Stimulated activated CD8-positive, alpha-beta memory T cell treated with anti-CD3 and anti-CD28 coated beads, Interleukin-7, amount 100 ng/mL, for 48 hours (primary cell): ENCODE results near the gene ZSCAN32.
A peak's percentile ranks its signal among the peaks of the same experiment; 100 is the strongest.

Source experiments
- DNase-seq, 2 donors: peaks; one replicate each; pipeline ENCODE4 v3.0.0-alpha.2; 2020; ENCODE audit warnings: low read depth in 1 of 2; ENCODE audit errors: extremely low read depth in 1 of 2

Gene ZSCAN32

DNA sequence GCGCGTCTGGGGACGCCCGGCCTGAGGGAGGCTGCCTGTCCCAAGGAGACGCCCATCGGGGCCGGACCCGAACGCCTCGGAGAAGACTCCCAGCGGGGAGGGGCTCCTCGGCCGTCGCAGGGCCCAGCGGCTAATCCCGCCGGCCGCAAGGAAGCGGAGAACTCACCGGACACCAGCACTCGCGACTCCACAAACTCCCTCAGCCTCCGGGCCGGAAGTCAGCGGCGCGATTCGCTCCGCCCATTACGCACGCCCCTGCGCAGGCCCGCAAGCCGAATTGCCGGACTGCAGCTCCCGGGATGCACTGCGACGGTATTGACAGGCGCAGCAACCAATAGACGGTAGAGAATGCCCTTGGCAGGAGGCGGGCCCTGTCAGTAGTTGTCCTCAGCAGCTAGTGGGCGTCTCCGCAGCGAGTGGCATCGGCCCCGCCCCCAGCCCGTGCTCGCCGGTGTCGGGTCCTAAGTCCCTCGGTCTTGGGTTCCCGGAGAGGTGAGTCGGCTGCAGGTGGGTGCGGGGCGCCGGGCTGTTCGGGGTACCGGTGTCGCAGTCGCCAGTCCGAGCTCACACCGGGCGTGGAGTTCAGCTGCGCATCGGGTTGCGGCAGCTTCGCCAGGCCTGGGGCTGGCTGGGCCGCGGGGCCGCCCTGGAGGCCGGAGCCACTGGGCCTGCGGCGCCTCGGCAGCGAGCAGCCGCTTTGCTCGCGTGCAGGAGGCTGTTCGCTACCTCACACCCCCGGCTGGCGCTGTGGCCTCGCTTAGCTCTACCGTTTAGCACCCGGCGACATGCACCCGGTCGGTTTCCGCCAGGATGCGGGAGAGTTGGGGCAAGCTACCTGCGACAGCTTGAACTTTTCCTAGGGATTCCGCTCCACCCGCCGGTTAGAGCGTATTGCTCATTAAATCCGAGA, at the start of gene ZSCAN32, which contains the start of gene ZNF174:
TSS of gene ZSCAN32 (minus strand) at position 226 of the 910 bp plus-strand sequence. CDS start 3,447 bp downstream, outside the sequence.
TSS of gene ZNF174 (plus strand) at position 437 of the 910 bp plus-strand sequence. CDS start 790 bp downstream, outside the sequence.
- peak; percentile 98 to 99 for DNase-seq

DNA sequence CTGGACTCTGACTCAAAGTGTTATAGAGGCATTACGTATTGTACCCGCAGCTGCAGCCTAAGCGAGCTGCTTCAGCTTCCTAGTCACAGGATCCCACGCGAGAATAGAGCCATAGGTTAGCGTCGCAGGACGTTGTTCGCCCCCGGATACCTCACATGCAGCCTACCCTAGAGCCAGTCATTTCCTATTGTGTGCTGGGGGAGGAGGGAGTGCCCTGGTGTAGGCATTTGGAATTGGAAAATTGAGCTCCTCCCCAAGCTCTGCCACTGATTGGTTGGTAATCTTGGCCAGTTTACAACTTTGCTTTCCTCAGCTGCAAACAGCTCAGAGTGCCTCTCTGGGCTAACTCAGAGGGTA, 43.2 kb upstream of the ZSCAN32 start:
- DNase-seq: peak in 1 of 2 donors; percentile 32

DNA sequence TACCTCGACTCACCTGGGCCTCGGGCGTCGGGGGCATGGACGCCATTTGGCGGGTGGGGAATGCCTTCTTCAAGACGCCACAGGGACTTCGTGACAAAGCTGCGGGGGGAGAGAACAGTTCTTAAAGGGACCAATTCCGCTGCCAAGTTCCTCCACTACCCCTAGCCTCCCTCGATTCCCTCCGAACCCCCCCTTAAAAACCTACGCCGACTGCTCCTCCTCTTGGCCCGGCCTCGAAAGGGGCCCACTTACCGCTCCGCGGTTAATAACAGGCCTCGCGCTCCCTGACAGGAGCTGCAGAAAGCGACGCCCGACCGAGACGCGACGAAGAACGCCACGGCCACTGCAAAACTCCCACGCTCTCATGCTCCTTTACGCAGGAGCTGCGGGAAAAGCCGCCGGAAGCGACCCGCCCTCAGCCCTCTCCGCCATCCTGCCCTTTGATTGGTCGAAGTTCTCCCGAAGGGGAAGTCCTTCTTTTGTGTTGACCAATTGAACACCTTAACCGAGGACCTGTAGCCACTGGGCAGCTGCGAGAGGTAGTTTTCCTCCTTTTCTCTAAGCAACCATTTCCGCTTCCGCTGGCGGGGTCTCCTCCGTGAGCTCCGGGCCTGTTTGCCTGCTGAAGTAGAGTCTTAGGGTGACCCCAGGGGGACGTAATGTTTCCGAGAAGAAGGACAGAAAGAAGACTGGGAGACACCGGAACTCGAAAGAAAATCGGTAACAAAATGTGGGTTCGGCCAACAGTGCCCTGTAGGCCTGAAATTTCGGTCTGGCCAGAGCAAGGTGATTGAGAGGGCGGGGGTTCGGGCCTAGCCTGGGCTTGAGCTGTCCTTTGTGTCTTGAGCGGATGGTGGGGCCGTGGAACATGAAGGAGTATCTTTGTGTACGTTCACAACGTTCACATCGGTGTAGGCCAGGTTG, 42.6 kb upstream of the ZSCAN32 start, which contains the start of the genes NAA60 and ZNF597:
TSS of gene NAA60 (plus strand) at position 573 of the 924 bp plus-strand sequence. CDS start 32,548 bp downstream, outside the sequence.
TSS of gene ZNF597 (minus strand) at position 397 of the 924 bp plus-strand sequence. CDS start at position 46, 351 bp downstream.
- DNase-seq: peak; percentile 60 to 77

DNA sequence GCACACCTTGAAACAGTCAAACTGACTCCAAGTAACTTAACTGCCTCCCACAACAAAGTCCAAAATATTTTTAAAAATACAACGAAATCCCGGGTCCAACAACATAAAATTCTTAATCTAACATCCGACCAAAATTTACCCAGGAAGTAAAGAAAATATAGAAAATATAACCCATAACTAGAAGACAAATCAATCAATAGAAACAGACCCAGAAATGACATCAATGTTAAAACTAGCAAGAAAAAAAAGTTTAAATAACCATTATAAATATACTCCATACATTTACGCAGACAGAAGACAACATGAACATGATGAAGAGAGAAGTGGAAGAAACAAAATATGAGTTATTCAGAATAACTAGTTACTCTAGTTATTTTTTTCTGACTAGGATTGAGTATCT, 38.8 kb upstream of the ZSCAN32 start:
- no peak for DNase-seq

DNA sequence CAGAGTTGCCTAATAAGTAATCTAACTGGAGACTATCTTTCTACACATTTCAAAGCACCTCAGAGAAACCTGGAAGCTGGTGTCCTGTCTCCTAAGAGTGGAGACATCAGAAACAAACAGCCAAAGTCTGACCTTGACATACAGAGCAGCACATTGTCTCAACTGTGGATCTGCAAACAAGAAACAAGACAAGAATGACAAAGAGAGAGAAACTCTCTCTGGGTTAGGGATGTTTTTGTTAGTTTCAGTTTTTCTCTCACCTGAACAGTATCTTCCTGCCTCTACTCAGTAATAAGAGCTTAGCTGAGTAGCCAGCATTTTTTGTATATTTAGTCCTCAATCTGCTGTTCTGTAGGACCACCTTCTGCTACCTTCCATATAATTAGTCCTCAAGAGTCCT, 33.6 kb upstream of the ZSCAN32 start:
- no peak for DNase-seq

DNA sequence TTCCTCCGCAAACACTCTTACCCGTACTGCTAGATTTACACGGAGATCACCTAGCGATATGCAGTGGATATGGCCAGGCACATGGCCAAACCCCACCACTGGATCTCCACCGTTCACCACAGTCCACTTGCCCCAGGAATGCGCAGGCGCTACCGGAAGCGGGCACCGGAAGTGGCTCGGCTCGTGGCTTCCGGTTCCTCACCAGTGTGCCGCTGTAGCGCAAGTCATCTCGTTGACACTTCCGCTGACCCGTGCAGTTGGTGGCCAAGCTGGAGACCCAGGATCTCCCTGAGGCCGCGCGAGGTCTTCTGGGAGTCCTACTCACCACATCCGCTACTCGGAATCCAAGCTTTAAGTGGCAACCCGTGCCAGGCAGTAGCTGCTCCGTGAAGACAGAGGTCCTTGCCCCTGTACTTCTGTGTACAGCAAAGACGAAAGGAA, 31.0 kb upstream of the ZSCAN32 start:
- DNase-seq: peak; percentile 43 to 64

DNA sequence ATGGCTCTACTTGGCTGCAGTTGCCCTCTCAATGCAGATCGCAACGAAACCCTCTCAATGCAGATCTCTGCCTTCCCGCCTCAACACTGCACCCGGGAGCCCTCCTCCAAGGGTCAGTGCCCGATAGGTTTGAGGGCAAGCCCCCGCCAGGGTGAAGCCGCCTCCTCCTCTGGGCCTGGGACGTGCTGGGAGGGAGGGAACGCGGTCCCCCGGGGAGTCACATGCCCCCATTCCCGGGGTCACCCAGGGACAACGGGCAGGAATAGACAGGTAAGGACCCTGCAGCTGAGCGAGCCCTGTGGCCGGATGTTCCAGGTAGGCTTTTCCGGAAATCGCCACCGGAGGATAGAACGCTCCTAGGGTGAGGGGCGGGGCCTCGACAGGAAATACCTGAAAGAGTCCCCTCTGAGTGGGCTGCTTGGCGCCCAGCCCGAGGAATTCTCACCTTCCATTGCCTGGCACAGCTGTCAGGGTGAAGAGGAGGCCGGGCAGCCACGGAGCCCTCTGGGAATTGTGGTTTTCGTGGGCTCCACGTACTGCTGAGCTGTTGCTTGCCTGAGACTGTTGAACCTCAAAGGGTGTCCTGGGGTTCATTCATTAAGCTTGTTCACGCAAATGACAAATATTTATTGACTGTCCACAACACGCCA, 13.1 kb upstream of the ZSCAN32 start:
- no peak for DNase-seq

DNA sequence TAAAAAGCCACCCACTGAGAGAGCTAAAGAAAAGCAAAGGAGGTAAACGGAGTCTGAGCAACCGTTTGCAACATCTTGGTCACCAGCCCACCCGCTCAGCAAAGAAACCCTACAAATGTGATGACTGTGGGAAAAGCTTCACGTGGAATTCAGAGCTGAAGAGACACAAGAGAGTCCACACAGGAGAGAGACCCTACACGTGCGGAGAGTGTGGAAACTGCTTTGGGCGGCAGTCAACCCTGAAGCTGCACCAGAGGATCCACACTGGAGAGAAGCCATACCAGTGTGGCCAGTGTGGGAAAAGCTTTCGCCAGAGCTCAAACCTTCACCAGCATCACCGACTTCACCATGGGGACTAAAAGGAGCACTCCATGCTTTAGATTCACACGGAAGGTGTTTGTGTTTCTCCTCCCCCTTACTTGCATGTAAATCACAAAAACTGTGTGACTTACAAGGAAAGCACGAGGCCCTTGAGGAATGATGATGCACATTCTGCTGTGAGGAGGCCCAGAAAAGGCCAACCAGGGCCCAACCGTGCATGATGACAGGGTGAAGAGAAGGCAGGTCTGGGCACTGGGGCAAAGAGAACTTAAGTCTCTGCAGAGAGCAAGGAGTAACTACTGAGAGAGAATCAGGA, 7.9 kb upstream of the ZSCAN32 start:
- DNase-seq: no peak

DNA sequence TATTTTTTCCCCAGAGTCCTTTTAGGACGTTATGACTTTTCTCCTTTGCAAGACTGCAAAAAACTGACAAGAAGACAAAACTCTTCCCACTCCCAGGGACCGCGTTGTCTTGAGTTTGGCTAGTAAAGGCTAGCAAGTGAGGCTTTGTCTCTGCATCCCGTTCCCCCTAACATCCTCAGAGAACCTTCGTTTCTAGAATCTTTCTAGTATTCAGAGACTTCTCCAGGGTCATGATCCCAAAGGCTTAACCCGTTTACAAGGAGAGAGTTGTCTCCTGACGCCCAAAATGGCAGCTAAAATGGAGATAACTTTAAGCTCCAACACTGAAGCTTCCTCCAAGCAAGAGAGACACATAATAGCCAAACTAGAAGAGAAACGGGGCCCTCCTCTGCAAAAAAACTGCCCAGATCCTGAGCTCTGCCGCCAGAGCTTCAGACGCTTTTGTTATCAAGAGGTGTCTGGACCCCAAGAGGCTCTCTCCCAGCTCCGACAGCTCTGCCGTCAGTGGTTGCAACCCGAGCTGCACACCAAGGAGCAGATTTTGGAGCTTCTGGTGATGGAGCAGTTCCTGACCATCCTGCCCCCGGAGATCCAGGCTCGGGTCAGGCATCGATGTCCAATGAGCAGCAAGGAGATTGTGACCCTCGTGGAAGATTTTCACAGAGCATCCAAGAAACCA, 1.1 kb upstream of the ZSCAN32 start:
- no peak for DNase-seq

DNA sequence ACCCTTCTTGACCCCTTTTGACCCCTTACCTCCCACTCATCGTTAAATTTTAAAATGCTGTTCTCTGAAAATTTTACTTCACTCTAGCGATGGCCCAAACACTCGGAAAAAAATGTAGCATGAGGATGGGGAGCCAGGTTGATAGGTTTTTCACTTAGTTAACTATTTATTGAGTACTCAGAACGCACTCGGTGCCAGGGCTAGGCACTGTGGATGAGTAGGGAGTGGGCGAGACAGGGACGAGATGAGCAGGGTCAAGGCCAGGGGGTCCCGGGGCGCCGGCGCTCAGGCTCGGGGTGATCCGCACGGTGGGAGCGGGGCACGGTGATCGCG, 392 bp downstream of the ZSCAN32 start:
- no peak for DNase-seq

DNA sequence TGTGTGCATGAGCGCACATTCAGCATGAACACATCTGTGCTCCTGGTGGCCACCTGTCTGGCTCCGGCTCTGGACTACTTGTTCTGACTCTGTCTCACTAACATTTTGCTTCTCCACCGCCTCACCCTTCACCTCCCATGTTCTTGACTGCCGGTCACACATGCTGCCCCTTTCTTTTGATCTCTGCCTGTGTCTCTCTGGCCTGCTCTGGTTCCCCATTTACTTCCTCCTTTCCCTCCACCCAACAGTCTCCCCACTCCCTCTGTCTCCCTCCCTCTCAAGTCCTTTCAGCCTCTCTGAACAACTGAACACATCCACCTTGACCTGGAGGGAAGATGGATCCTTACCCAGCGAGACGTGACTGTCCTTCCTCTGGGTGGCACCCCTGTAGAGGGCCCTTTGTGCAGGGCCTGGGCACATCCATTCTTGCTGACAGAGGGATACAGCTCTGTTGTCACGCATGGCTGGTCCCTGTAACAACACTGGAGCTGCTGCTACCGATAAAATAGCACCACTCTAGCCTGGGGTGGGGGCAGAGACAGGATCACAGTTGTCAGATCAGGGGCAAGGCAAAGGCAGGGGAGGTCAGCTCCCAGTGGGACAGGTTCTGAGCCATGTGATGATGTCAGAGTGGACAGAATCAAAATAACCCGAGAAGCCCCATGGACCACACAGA, 11.0 kb downstream of the ZSCAN32 start:
- no peak for DNase-seq

DNA sequence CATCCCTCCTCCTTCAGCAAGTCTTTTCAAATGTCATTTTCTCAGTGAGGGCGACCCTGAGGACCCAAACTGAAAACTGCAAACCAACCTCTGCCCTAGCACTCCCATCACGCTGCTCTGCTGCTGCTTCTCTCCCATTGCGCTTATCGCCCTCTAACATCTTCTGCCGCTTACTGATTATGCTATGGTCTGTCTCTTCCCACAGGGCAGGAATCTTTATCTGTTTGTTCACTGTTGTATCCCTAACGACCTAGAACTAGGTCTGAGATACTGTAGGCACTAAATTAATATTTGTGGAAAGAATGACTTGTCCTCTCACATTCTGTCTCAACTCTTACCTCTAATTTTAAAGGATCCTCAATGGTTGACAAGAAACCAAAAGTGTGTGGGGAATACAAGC, 12.5 kb downstream of the ZSCAN32 start:
- no peak for DNase-seq

DNA sequence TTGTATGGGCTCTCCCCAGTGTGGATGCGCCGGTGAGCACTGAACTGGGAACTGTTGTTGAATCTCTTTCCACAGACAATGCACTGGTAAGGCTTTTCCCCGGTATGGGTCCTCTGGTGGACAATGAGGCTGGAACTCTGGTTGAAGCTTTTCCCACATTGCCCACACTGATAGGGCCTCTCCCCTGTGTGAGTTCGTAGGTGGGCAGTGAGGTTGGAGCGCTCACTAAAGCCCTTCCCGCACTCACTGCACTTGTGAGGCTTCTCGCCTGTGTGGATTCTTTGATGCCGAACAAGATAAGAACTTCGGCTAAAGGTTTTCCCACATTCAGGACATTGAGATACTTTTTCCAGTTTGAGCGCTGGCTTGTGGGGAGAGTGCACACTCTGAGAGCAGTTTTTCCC, 17.8 kb downstream of the ZSCAN32 start:
- no peak for DNase-seq

DNA sequence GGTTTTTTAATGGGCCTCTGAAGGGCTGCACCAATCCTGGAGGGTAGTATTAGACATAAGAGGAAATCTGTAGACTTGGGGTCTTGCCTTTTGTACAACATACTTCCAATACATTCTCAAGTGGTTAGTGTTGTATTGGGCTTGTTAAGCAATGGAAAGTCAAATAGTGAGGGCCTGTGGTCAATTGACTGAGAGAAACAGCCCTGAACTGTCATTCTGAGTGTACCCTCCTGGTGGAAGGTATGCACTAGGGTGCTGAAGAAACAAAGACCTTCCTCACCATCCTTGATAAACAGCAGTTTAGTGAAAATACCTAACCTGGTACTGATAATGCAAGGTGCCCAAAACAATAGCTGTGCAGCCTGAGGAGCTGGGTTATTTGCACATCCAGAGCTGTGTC, 22.9 kb downstream of the ZSCAN32 start:
- DNase-seq: no peak

DNA sequence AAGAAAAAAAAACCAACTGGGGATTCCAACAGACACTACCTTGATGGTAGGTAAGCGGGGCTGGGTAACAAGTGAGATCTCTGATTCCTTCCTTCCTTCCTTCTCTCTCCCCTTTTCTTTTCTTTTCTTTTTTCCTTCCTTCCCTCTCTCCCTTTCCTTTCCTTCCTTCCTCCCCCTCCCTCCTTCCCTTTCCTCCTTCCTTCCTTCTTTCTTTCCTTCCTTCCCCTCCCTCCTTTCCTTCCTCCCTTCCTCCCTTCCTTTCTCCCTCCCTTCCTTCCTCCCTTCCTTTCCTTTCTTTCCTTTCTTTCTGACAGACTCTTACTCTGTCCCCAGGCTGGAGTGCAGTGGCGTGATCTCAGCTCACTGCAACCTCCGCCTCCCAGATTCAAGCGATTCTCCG, 25.1 kb downstream of the ZSCAN32 start:
- DNase-seq: no peak

DNA sequence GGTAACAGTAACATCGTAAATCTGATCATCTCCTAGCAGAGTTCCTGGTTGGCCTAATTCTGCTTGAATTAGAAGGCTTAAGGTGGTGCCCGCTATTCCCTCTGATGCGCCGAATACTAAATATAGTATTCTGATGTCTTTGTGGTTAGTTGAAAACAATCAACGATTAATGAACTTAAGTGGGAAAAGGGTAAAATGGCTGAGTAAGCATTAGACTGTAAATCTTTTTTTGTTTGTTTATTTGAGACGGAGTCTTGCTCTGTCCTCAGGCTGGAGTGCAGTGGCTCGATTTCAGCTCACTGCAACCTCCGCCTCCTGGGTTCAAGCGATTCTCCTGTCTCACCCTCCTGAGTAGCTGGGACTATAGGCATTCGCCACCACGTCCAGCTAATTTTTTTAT, 31.7 kb downstream of the ZSCAN32 start:
- no peak for DNase-seq

DNA sequence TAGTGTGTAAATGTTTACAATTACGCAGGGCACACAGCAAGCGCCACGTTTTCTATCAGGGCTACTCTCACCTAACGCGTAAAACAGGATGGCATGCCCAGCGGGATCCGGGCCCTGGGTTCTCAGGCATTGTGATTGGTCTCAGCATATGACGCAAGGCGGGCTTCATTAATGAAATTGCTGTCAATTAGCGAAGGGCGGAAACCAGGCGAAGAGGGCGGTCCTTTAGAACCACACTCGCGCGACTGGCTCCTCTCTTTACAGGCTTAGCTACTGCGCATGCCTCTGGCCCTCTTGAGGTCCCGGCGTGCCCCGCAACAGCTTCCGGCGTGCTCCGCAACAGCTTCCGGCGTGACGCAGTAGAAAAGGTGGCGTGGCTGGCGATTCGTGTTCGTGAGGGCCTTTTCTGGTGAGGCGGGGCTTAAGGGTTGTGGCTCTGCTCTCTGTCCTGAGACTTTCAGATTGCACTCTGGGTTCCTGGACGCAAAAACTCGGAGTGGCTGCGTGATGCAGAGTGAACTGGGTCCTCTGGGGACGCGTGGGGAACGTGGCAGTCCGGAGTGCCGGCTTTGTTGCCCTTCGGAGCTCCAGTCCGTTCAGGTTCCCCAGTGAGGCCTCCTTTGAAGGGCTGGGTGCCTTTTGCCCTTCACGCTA, 35.9 kb downstream of the ZSCAN32 start:
- DNase-seq: peak; percentile 74 to 86

DNA sequence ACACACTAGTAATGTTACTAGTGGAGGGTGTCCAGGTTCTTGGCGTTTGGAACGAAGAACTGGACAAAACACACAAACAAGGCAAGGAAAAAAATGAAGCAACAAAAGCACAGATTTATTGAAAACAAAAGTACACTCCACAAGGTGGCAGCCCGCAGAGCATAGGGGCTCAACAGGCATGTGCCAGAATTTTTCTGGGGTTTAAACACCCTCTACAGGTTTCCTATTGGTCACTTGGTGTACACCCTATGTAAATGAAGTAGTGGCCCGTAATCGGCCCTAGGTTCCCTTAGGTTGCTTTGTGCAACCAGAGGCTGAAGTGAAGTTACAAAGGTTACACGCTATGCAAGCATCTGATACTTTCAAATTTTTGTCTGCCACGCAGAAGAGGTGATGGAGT, 37.0 kb downstream of the ZSCAN32 start:
- DNase-seq: no peak

DNA sequence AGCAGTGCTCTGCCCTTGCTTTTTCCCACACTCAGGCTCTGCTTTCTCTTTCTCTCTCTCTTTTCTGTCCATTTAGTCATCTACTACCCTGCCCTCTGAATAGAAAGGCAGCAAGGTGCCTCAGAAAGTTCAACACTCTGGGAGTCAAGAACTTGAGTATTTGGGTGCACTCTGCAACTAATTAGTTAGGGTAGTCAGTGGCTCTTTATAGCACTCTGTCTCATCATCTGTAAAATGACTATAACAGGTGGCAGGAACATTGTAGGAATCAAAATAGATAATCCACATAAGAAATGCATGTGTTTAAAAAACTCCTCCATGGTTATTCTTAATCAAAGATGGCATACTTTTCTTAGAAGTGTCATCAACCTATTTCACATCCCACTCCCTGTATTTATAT, 37.9 kb downstream of the ZSCAN32 start:
- DNase-seq: no peak
